NK-92 treated with Interleukin-12 subunit alpha and Interleukin-12 subunit beta, amount 100 ng/mL, for 24 hours (cell line): ENCODE data around the gene STN1.

ENCODE experiments used
- DNase-seq: peaks from one replicate; lab custom pipeline; 2025; lab: John Stamatoyannopoulos, UW

STN1 gene

GRCh38 chr10:103929381-103929921 is 11.5 kb upstream of the STN1 start:
- no peak for DNase-seq

- DNase-seq: no peak
These were observed 10.8 kb upstream of the STN1 start for GRCh38 chr10:103928784-103929183.

GRCh38 chr10:103926722-103927319 is 8.8 kb upstream of the STN1 start:
- no peak for DNase-seq

- no peak for DNase-seq
These were observed 7.6 kb upstream of the STN1 start for GRCh38 chr10:103925591-103925990.

- DNase-seq: no peak
These were observed 5.5 kb upstream of the STN1 start for GRCh38 chr10:103923502-103923901.

GRCh38 chr10:103922659-103923058 is 4.7 kb upstream of the STN1 start:
- no peak for DNase-seq

GRCh38 chr10:103921750-103922195 is 3.8 kb upstream of the STN1 start:
- DNase-seq: no peak

- no peak for DNase-seq
These were observed 3.3 kb upstream of the STN1 start for GRCh38 chr10:103921248-103921647.

GRCh38 chr10:103919648-103920025 is 1.7 kb upstream of the STN1 start:
- DNase-seq: no peak

GRCh38 chr10:103917302-103918052 is 507 bp downstream of the STN1 start:
- DNase-seq: no peak

- no peak for DNase-seq
These were observed 1.1 kb downstream of the STN1 start for GRCh38 chr10:103916876-103917275.

GRCh38 chr10:103916254-103916653 is 1.7 kb downstream of the STN1 start:
- DNase-seq: no peak

- peak; percentile 61 for DNase-seq
These were observed 2.2 kb downstream of the STN1 start for GRCh38 chr10:103915796-103916195.

- DNase-seq: no peak
These were observed 5.2 kb downstream of the STN1 start for GRCh38 chr10:103912759-103913158.

- no peak for DNase-seq
These were observed 6.9 kb downstream of the STN1 start for GRCh38 chr10:103911021-103911459.

- DNase-seq: no peak
These were observed 7.5 kb downstream of the STN1 start for GRCh38 chr10:103910442-103911012.

GRCh38 chr10:103905441-103905840 is 12.5 kb downstream of the STN1 start:
- no peak for DNase-seq

- no peak for DNase-seq
These were observed 16.7 kb downstream of the STN1 start for GRCh38 chr10:103901299-103901698.

- DNase-seq: no peak
These were observed 18.7 kb downstream of the STN1 start for GRCh38 chr10:103899312-103899711.

- DNase-seq: no peak
These were observed 20.7 kb downstream of the STN1 start for GRCh38 chr10:103897241-103897774.

- DNase-seq: no peak
These were observed 21.8 kb downstream of the STN1 start for GRCh38 chr10:103896225-103896624.

- DNase-seq: no peak
These were observed 22.4 kb downstream of the STN1 start for GRCh38 chr10:103895411-103896186.
